ENCODE results near the gene CAP1. TPM values are rescaled to one million over a fixed set of nuclear protein-coding genes. Genes with fewer than 3 reads are reported as not detected.
A peak's percentile ranks its signal among the peaks of the same experiment; 100 is the strongest.
"Not testable (repeated sequence)": the region's sequence is repeated elsewhere in the genome, so short reads cannot be mapped to it uniquely, and the experiment has no call there.

CAP1 gene
- polyA plus RNA-seq, 2 of the 4 experiments (the other 2 are of a cell fraction), result 267 to 274 TPM

- no peak overlapping the region for H3K4me3 ChIP-seq
- FAIRE-seq, result no peak
- no peak overlapping the region for H3K27ac ChIP-seq
- H3K4me1 ChIP-seq, result 0 out of 3 replicates have a peak, but pooled peaks cover 4% of the 10 kb centered on the region
- H3K9me3 ChIP-seq, result no peaks in the 10 kb centered on the region
- ChIA-PET POLR2A (no interaction called here), CTCF (interaction anchor here (0.6 to 10.2 kb wide), 4 partner anchors 61 to 236 kb away, joined by 3 to 121 read pairs (median 5); partner anchors contain the start of gene MYCL)
- DNase-seq (ENCODE audit: low read depth in 1 of 2, low spot score in 1 of 2), result no peak
- WGBS (ENCODE audit: missing lambda C conversion rate), result 57% methylated on average over 2 of the region's 2 CpGs
- H3K4me2 ChIP-seq, result no peak overlapping the region
- no peak for ATAC-seq
- no peak for TF ChIP-seq EHMT2 (IDR thresholded peaks at IDR 0.05; ENCODE audit: low read depth)
- TF ChIP-seq HOXB13 (CRISPR knock-in tag; IDR thresholded peaks at IDR 0.05; ENCODE audit: low read depth), result no peak
- TF ChIP-seq, protein P1, sequence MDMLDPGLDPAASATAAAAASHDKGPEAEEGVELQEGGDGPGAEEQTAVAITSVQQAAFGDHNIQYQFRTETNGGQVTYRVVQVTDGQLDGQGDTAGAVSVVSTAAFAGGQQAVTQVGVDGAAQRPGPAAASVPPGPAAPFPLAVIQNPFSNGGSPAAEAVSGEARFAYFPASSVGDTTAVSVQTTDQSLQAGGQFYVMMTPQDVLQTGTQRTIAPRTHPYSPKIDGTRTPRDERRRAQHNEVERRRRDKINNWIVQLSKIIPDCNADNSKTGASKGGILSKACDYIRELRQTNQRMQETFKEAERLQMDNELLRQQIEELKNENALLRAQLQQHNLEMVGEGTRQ (IDR thresholded peaks at IDR 0.05), result no peak
- no peak for TF ChIP-seq JUN (IDR thresholded peaks at IDR 0.05)
- no peak for TF ChIP-seq ZNF302 (CRISPR knock-in tag; IDR thresholded peaks at IDR 0.05)
- TF ChIP-seq GATA3 (IDR thresholded peaks at IDR 0.05; ENCODE audit: borderline replicate concordance), result no peak
- TF ChIP-seq HOXB5 (CRISPR knock-in tag; IDR thresholded peaks at IDR 0.05), result no peak
- no peak for TF ChIP-seq RAD21 (conservative IDR thresholded peaks at IDR 0.05 in 1 of 2, IDR thresholded peaks at IDR 0.05 in 1 of 2)
- TF ChIP-seq TFCP2L1 (CRISPR knock-in tag; IDR thresholded peaks at IDR 0.05), result no peak
- TF ChIP-seq EHF (CRISPR knock-in tag; IDR thresholded peaks at IDR 0.05), result no peak
- no peak for TF ChIP-seq FOSL2 (IDR thresholded peaks at IDR 0.05)
- no peak for TF ChIP-seq FOSL2 (CRISPR knock-in tag; IDR thresholded peaks at IDR 0.05)
Observed at GRCh38 chr1:40034869-40035268, 5.7 kb upstream of the CAP1 start.

- DNase-seq (ENCODE audit: low read depth in 1 of 2, low spot score in 1 of 2) (no peak), FAIRE-seq (no peak)
- no peak overlapping the region for H3K27ac ChIP-seq
Observed at GRCh38 chr1:40036574-40036973, 4.0 kb upstream of the CAP1 start.

GRCh38 chr1:40037254-40037653, 3.3 kb upstream of the CAP1 start:
- ATAC-seq; H3K4me3 ChIP-seq; POLR2A ChIA-PET; H3K4me2 ChIP-seq; FAIRE-seq; H3K27ac ChIP-seq; DNase-seq (ENCODE audit: low read depth in 1 of 2, low spot score in 1 of 2); H3K9me3 ChIP-seq: not testable (repeated sequence)
- CTCF ChIA-PET, result interaction anchor here (2.1 to 2.7 kb wide), 2 partner anchors 63 to 118 kb away, joined by 5 to 14 read pairs; no protein-coding TSS in a partner anchor
- peaks cover 10% of the 10 kb centered on the region for H3K4me1 ChIP-seq
- 86% methylated on average over 8 of the region's 8 CpGs for WGBS (ENCODE audit: missing lambda C conversion rate)

More at GRCh38 chr1:40036574-40036973, 4.0 kb upstream of the CAP1 start:
- Histone ChIP-seq H3K9me3 (no peaks in the 10 kb centered on the region), H3K4me2 (no peak overlapping the region), H3K4me3 (no peak overlapping the region), H3K4me1 (peaks cover 4% of the 10 kb centered on the region; the same call in 1 of the 3 replicates)
- WGBS (ENCODE audit: missing lambda C conversion rate), result 56% methylated on average over 4 of the region's 4 CpGs
- ChIA-PET CTCF (interaction anchor here (2.1 kb wide), 1 partner anchor 63 kb away, joined by 5 read pairs; no protein-coding TSS in a partner anchor), POLR2A (no interaction called here)
- no peak for ATAC-seq
- TF ChIP-seq, protein P2, sequence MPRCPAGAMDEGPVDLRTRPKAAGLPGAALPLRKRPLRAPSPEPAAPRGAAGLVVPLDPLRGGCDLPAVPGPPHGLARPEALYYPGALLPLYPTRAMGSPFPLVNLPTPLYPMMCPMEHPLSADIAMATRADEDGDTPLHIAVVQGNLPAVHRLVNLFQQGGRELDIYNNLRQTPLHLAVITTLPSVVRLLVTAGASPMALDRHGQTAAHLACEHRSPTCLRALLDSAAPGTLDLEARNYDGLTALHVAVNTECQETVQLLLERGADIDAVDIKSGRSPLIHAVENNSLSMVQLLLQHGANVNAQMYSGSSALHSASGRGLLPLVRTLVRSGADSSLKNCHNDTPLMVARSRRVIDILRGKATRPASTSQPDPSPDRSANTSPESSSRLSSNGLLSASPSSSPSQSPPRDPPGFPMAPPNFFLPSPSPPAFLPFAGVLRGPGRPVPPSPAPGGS (IDR thresholded peaks at IDR 0.05), result no peak
- no peak for TF ChIP-seq EHMT2 (IDR thresholded peaks at IDR 0.05; ENCODE audit: low read depth)
- no peak for TF ChIP-seq TP53 (CRISPR knock-in tag; IDR thresholded peaks at IDR 0.05)

DNA sequence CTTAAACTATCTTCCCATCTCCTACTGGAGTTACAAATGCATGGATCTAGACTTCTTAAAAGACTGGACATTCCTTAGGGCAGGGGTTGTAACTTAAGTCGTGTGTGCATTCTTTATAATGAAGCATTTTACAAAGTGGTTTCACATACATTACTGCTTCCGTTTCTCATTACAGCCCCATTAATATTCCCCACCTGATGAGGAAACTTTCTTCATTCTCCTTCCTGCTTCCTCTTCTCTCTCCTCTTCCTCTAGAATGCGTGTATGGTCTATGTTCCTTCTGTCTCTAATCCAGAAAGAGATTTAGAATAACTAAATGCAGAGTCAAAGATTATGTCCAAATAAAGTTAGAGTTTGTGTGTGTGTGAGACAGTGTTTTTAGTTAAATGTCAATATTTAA, 1.8 kb upstream of the CAP1 start:
- Histone ChIP-seq H3K9me3 (no peaks in the 10 kb centered on the region), H3K4me1 (peaks cover 24% of the 10 kb centered on the region), H3K27ac (peak overlapping the region; percentile 99 to 100; a peak in 5 of 6 replicates), H3K4me3 (no peak overlapping the region), H3K4me2 (peak overlapping the region; percentile 80)
- CTCF ChIA-PET, result interaction anchor here (2.1 to 2.7 kb wide), 2 partner anchors 65 to 119 kb away, joined by 5 to 14 read pairs; no protein-coding TSS in a partner anchor
- ATAC-seq, result no peak
- no peak for DNase-seq (ENCODE audit: low read depth in 1 of 2, low spot score in 1 of 2)
- POLR2A ChIA-PET, result interaction anchor here (1.9 kb wide), 1 partner anchor 137 kb away, joined by 4 read pairs; the partner anchor contains the start of gene MYCL
- WGBS (ENCODE audit: missing lambda C conversion rate), result 89% methylated on average over 3 of the region's 3 CpGs
- FAIRE-seq, result no peak
- TF ChIP-seq NR3C1 (IDR thresholded peaks at IDR 0.05) (no peak), CBX2 (IDR thresholded peaks at IDR 0.05; ENCODE audit: borderline replicate concordance, low read depth) (no peak), EHMT2 (IDR thresholded peaks at IDR 0.05; ENCODE audit: low read depth) (no peak), EP300 (IDR thresholded peaks at IDR 0.05) (no peak), POLR2A (IDR thresholded peaks at IDR 0.05; ENCODE audit: low read length) (no peak), TP53 (CRISPR knock-in tag; IDR thresholded peaks at IDR 0.05) (no peak), EHF (CRISPR knock-in tag; IDR thresholded peaks at IDR 0.05) (no peak), BHLHE40 (IDR thresholded peaks at IDR 0.05; ENCODE audit: low read depth, low read length) (no peak), CTCF (IDR thresholded peaks at IDR 0.05) (no peak), HOXA7 (CRISPR knock-in tag; IDR thresholded peaks at IDR 0.05) (no peak), KDM1A (IDR thresholded peaks at IDR 0.05; ENCODE audit: low read depth) (no peak), RCOR1 (IDR thresholded peaks at IDR 0.05; ENCODE audit: low read depth, low read length) (no peak)
- TF ChIP-seq, protein P3, sequence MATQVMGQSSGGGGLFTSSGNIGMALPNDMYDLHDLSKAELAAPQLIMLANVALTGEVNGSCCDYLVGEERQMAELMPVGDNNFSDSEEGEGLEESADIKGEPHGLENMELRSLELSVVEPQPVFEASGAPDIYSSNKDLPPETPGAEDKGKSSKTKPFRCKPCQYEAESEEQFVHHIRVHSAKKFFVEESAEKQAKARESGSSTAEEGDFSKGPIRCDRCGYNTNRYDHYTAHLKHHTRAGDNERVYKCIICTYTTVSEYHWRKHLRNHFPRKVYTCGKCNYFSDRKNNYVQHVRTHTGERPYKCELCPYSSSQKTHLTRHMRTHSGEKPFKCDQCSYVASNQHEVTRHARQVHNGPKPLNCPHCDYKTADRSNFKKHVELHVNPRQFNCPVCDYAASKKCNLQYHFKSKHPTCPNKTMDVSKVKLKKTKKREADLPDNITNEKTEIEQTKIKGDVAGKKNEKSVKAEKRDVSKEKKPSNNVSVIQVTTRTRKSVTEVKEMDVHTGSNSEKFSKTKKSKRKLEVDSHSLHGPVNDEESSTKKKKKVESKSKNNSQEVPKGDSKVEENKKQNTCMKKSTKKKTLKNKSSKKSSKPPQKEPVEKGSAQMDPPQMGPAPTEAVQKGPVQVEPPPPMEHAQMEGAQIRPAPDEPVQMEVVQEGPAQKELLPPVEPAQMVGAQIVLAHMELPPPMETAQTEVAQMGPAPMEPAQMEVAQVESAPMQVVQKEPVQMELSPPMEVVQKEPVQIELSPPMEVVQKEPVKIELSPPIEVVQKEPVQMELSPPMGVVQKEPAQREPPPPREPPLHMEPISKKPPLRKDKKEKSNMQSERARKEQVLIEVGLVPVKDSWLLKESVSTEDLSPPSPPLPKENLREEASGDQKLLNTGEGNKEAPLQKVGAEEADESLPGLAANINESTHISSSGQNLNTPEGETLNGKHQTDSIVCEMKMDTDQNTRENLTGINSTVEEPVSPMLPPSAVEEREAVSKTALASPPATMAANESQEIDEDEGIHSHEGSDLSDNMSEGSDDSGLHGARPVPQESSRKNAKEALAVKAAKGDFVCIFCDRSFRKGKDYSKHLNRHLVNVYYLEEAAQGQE (IDR thresholded peaks at IDR 0.05), result no peak
